AG04449 (cell line): ENCODE measurements around the gene DISC1.

Experiments used
- CTCF ChIA-PET: fragments of 350-600 bp; formaldehyde crosslinking; extraction: SDS; loops from one replicate; lab custom pipeline; 2021; ENCODE audit warnings: antibody characterized with exemption; lab: Yijun Ruan, JAX
- POLR2A ChIA-PET: fragments of 400-600, 350-600 bp; formaldehyde crosslinking; extraction: SDS; loops from one replicate; lab custom pipeline; 2020; ENCODE audit warnings: antibody characterized with exemption, inconsistent platforms; lab: Yijun Ruan, JAX
- DNase-seq: peaks from one replicate; pipeline ENCODE4 v3.0.0-alpha.2; 2010; ENCODE audit warnings: low read depth, low spot score
- H3K4me3 ChIP-seq: 2 replicates; pipeline ENCODE4 v1.5.1; 2011; ENCODE audit warnings: low read depth, mild to moderate bottlenecking, control low read depth, low read length
- TF ChIP-seq, protein P1 (sequence below): IDR thresholded peaks from one replicate; pipeline ENCODE4 v1.5.1; 2011; ENCODE audit warnings: mild to moderate bottlenecking, moderate library complexity, low read length, control low read depth, inconsistent platforms; ENCODE audit not compliant: insufficient read depth; ENCODE audit errors: missing control alignments

The DISC1 gene

DNA sequence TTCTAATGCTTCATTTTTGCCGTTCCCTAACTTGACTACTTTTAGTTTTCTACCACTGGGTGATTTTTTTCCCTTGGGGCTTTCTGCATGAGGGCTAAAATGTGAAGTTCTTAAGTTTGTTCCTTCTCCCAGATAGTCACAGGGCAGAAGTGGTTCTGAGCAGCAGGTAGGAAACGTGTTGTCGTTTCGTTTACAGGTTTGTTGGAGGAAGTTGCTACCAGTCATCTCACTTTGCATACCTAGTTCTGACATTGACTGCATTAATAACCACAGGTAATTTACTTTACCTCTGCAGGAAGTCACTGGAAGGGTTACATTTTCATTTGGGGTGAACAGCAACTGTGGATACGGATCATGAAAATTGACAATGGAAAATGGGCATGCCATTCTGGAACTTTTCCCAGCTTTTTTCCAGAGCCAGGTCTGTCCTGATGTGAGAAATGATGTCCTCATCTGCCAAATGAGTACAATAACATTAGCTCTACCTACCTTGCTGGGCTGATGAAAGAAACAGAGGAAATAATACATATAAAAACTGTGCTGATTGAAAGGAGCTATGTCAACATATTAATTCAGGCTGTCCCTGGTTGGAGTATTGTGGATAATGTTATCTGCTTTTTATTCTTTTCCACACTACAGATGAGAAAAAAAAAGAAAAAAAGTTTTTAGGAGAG lies 94.2 kb downstream of the DISC1 start:
- DNase-seq: no peak
- ChIA-PET POLR2A (no interaction called here), CTCF (interaction anchor here (2.4 kb wide), 1 partner anchor 36 kb away, joined by 9 read pairs; no protein-coding TSS in a partner anchor)
- no peak overlapping the region for H3K4me3 ChIP-seq
- TF ChIP-seq, protein P1, sequence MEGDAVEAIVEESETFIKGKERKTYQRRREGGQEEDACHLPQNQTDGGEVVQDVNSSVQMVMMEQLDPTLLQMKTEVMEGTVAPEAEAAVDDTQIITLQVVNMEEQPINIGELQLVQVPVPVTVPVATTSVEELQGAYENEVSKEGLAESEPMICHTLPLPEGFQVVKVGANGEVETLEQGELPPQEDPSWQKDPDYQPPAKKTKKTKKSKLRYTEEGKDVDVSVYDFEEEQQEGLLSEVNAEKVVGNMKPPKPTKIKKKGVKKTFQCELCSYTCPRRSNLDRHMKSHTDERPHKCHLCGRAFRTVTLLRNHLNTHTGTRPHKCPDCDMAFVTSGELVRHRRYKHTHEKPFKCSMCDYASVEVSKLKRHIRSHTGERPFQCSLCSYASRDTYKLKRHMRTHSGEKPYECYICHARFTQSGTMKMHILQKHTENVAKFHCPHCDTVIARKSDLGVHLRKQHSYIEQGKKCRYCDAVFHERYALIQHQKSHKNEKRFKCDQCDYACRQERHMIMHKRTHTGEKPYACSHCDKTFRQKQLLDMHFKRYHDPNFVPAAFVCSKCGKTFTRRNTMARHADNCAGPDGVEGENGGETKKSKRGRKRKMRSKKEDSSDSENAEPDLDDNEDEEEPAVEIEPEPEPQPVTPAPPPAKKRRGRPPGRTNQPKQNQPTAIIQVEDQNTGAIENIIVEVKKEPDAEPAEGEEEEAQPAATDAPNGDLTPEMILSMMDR: no peak

GRCh38 chr1:231721436-231721835 lies 94.8 kb downstream of the DISC1 start:
- ChIA-PET POLR2A (no interaction called here), CTCF (interaction anchor here (2.4 kb wide), 1 partner anchor 35 kb away, joined by 9 read pairs; no protein-coding TSS in a partner anchor)
- TF ChIP-seq, protein P1: no peak
- H3K4me3 ChIP-seq: no peak overlapping the region
- DNase-seq: no peak

DNA sequence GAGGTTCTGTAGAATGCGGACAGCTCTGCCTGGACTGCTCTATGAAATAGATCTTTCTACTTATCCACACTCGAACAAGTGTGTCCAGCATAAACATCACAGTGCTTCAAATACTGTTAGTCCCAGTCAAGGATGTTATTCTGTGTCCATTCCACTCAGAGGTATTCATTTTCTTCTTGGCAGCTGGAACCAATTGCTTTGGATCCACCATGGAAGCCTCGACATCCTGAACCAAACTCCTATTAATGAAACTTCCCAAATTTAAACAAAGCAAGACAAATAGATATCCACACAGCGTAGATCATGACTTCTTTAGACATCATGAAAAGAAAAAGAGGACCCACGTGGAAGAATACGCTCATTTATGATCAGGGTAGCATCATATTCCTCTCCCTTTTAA lies 95.8 kb downstream of the DISC1 start:
- TF ChIP-seq, protein P1: no peak
- CTCF ChIA-PET: interaction anchor here (2.4 kb wide), 1 partner anchor 34 kb away, joined by 9 read pairs; no protein-coding TSS in a partner anchor
- no peak for DNase-seq
- POLR2A ChIA-PET: no interaction called here
- no peak overlapping the region for H3K4me3 ChIP-seq

GRCh38 chr1:231723146-231723545 lies 96.6 kb downstream of the DISC1 start:
- DNase-seq: no peak
- POLR2A ChIA-PET: no interaction called here
- CTCF ChIA-PET: no interaction called here

DNA sequence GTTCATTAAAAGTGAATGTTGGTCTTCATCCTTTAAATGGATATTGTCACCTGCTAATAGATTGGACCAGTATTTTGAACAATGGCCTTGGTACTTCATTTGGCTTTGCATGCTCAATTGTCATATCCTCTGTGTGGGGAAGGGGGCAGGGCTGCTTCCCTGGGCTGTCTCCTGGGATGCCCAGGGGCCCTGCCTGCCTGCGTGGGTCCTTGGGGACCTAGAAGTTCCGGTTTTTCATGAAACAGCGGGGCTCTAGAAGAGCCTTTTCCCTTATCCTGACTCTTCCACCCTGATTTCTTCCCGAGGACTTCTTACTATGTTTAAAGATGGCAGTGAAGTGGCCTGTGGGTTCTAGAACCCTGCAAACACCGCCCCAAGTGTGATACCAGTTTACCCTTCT lies 97.5 kb downstream of the DISC1 start:
- TF ChIP-seq, protein P1: no peak
- no peak for DNase-seq
- no peak overlapping the region for H3K4me3 ChIP-seq
- ChIA-PET POLR2A (no interaction called here), CTCF (interaction anchor here (1.4 to 2.1 kb wide), 4 partner anchors 9 to 84 kb away, joined by 3 to 4 read pairs (median 4); no protein-coding TSS in a partner anchor)

More at GRCh38 chr1:231723146-231723545, 96.6 kb downstream of the DISC1 start:
- TF ChIP-seq, protein P1: no peak
- H3K4me3 ChIP-seq: no peak overlapping the region

- POLR2A ChIA-PET: no interaction called here
- no peak for DNase-seq
- CTCF ChIA-PET: interaction anchor here (0.7 to 2.1 kb wide), 9 partner anchors 10 to 83 kb away, joined by 3 to 4 read pairs (median 3); no protein-coding TSS in a partner anchor
- H3K4me3 ChIP-seq: no peak overlapping the region
- TF ChIP-seq, protein P1: peak; percentile 33
Measured at GRCh38 chr1:231724876-231725647, 98.5 kb downstream of the DISC1 start.
